H1 (cell line): Measurements from ENCODE around the gene DNAI1. TPM values are rescaled to one million over a fixed set of nuclear protein-coding genes. Genes with fewer than 3 reads are reported as not detected.

Experiments used
- ATF2 ChIP-seq: IDR thresholded peaks from 2 replicates; pipeline ENCODE4 v1.6.1; 2012; ENCODE audit warnings: low read length, inconsistent platforms
- JUND ChIP-seq: IDR thresholded peaks from 2 replicates; pipeline ENCODE4 v1.6.1; 2011; ENCODE audit warnings: mild to moderate bottlenecking, improper control_type of control experiment, low read length
- KDM4A ChIP-seq: IDR thresholded peaks from one replicate; pipeline ENCODE4 v1.7.1; 2012; ENCODE audit warnings: low read depth, mild to moderate bottlenecking, moderate library complexity, low read length, inconsistent platforms; ENCODE audit not compliant: severe bottlenecking
- MAX ChIP-seq: IDR thresholded peaks from 2 replicates; pipeline ENCODE4 v1.6.1; 2012; ENCODE audit warnings: inconsistent platforms
- SAP30 ChIP-seq: fragments of 300-600 bp; sonication (generic); IDR thresholded peaks from 2 replicates; pipeline ENCODE4 v1.7.1; 2012; ENCODE audit warnings: low read length, moderate library complexity, mild to moderate bottlenecking, inconsistent platforms; ENCODE audit not compliant: insufficient read depth, insufficient replicate concordance
- TAF1 ChIP-seq: IDR thresholded peaks from 2 replicates; pipeline ENCODE4 v1.6.1; 2011; ENCODE audit warnings: mild to moderate bottlenecking, low read depth, low read length
- YY1 ChIP-seq: IDR thresholded peaks from 2 replicates; pipeline ENCODE4 v1.6.1; 2011; ENCODE audit warnings: low read depth, mild to moderate bottlenecking, low read length
- polyA plus RNA-seq, 7 experiments: library from polyadenylated mRNA; depleted of rRNA in 3 of 7; stranded (reverse) in 5 of 7; unstranded in 2 of 7; fragments of >200 nt in 5 of 7; fragments of 200-250 nt in 2 of 7; gene quantifications; 1 replicate in 5 of 7; 2 replicates in 1 of 7; 4 replicates in 1 of 7; pipeline versions ENCODE4 v1.2.1 to v1.2.3, GENCODE V29; 2011 to 2013; ENCODE audit warnings: missing spikeins in 2 of 7, mixed read lengths in 2 of 7
- total RNA-seq: library from RNA; stranded (reverse); fragmentation: NEBNext Ultra II Directional; extraction: Animal tissue kit (Norgen Biotek cat#: 25700); gene quantifications from 2 replicates; pipeline ENCODE4 v1.2.1, GENCODE V29; 2021

DNAI1 gene
- total and polyA plus RNA-seq, 2 of the 8 experiments (the other 6 are each of a cell fraction or from before 2014, with no cell fraction given): 0.37 to 0.54 TPM

GRCh38 chr9:34457266-34458012 lies 1.2 kb upstream of the DNAI1 start (continued):
- peak; percentile 93 for TF ChIP-seq ATF2
- peak; percentile 85 for TF ChIP-seq SAP30
- TF ChIP-seq YY1: no peak
- TF ChIP-seq JUND: peak; percentile 85
- TF ChIP-seq MAX: peak; percentile 44; the same call in 1 of the 2 replicates
- peak; percentile 34 for TF ChIP-seq KDM4A
- TF ChIP-seq TAF1: peak; percentile 50; the same call in 1 of the 2 replicates
